Measurements from ENCODE around the gene ARV1.

- TF ChIP-seq, protein P1, sequence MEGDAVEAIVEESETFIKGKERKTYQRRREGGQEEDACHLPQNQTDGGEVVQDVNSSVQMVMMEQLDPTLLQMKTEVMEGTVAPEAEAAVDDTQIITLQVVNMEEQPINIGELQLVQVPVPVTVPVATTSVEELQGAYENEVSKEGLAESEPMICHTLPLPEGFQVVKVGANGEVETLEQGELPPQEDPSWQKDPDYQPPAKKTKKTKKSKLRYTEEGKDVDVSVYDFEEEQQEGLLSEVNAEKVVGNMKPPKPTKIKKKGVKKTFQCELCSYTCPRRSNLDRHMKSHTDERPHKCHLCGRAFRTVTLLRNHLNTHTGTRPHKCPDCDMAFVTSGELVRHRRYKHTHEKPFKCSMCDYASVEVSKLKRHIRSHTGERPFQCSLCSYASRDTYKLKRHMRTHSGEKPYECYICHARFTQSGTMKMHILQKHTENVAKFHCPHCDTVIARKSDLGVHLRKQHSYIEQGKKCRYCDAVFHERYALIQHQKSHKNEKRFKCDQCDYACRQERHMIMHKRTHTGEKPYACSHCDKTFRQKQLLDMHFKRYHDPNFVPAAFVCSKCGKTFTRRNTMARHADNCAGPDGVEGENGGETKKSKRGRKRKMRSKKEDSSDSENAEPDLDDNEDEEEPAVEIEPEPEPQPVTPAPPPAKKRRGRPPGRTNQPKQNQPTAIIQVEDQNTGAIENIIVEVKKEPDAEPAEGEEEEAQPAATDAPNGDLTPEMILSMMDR (CRISPR knock-in tag; IDR thresholded peaks at IDR 0.05) = no peak
- TF ChIP-seq MLX (CRISPR knock-in tag; IDR thresholded peaks at IDR 0.05) = no peak
- TF ChIP-seq JUND (CRISPR knock-in tag; IDR thresholded peaks at IDR 0.05) = no peak
- TF ChIP-seq HMG20B (CRISPR knock-in tag; conservative IDR thresholded peaks at IDR 0.05) = no peak
Observed at GRCh38 chr1:230948903-230949302, 30.0 kb upstream of the ARV1 start.

Measured in HepG2 (cell line).